Measurements from ENCODE around the gene PARP11.

Gene PARP11

GRCh38 chr12:3913278-3913677 is 40.1 kb upstream of the PARP11 start:
- TF ChIP-seq, protein P1, sequence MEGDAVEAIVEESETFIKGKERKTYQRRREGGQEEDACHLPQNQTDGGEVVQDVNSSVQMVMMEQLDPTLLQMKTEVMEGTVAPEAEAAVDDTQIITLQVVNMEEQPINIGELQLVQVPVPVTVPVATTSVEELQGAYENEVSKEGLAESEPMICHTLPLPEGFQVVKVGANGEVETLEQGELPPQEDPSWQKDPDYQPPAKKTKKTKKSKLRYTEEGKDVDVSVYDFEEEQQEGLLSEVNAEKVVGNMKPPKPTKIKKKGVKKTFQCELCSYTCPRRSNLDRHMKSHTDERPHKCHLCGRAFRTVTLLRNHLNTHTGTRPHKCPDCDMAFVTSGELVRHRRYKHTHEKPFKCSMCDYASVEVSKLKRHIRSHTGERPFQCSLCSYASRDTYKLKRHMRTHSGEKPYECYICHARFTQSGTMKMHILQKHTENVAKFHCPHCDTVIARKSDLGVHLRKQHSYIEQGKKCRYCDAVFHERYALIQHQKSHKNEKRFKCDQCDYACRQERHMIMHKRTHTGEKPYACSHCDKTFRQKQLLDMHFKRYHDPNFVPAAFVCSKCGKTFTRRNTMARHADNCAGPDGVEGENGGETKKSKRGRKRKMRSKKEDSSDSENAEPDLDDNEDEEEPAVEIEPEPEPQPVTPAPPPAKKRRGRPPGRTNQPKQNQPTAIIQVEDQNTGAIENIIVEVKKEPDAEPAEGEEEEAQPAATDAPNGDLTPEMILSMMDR (IDR thresholded peaks at IDR 0.05; ENCODE audit: low read depth, low read length, missing control alignments) = no peak

DNA sequence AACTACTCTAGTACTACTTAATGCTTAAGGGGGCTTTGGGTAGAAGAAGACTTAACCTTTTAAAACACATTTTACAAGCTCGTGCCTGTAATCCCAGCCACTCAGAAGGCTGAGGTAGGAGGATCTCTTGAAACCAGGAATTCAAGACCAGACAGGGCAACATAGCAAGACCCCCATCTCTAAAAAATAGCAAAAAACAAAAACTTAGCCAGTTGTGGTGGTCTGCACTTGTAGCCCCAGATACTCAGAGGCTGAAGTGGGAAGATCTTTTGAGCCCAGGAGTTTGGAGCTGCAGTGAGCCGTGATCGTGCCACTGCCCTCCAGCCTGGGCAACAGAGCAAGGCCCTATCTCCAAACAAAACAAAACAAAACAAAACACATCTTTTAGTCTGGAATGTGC is 39.7 kb upstream of the PARP11 start:
- TF ChIP-seq, protein P1 (IDR thresholded peaks at IDR 0.05; ENCODE audit: low read depth, low read length, missing control alignments) = no peak
- Histone ChIP-seq H3K27me3 (replicated peaks) (no peaks in the 10 kb centered on the region), H3K36me3 (replicated peaks) (no peaks in the 10 kb centered on the region), H3K4me3 (ENCODE audit: low read depth, low read length) (no peak overlapping the region), H3K27ac (no peak overlapping the region)
- no peak for DNase-seq
- in situ Hi-C loops (cut with HindIII; ENCODE audit: low pct_ligation_motif_present, low sequenced_read_pairs) = no loop called here

More at GRCh38 chr12:3913278-3913677, 40.1 kb upstream of the PARP11 start:
- H3K4me3 ChIP-seq (ENCODE audit: low read depth, low read length) = no peak overlapping the region
- no peak for DNase-seq
- no peaks in the 10 kb centered on the region for H3K36me3 ChIP-seq (replicated peaks)
- H3K27me3 ChIP-seq (replicated peaks) = no peaks in the 10 kb centered on the region
- in situ Hi-C loops (cut with HindIII; ENCODE audit: low pct_ligation_motif_present, low sequenced_read_pairs) = no loop called here
- no peak overlapping the region for H3K27ac ChIP-seq

DNA sequence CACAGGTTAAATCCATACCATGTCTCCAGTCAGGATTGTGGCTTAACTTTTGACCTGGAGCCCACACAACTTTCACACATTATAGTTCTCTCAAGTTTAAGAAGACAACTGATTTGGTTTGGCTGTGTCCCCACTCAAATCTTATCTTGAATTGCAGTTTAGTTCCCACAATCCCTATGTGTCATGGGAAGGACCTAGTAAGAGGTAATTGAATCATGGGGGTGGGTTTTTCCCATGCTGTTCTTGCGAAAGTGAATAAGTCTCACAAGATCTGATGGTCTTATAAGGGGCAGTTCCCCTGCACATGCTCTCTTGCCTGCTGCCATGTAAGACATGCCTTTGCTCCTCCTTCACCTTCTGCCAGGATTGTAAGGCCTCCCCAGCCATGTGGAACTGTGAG is 38.2 kb upstream of the PARP11 start:
- in situ Hi-C loops (cut with HindIII; ENCODE audit: low pct_ligation_motif_present, low sequenced_read_pairs) = no loop called here
- DNase-seq = no peak

DNA sequence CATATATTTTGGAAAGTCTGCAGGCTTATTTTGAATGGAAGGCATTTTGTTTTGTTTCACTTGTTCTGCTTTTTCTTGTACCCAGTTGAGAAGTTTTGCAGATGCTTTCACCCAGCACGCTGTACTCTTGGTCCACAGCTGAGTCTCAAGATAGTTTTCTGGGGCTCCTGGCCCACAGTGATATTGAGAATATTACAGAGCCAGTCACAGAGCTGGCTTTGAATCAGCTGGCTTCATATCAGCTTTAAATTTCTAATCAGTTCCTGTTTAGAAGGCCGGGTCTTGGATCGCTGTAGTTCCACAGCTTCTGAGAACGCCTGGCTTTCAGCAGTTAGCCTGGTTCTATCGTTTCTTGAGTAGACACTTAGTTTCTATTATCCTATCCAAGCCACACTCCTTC is 32.5 kb upstream of the PARP11 start:
- H3K4me3 ChIP-seq (ENCODE audit: low read depth, low read length) = no peak overlapping the region
- no peak overlapping the region for H3K27ac ChIP-seq
- no peaks in the 10 kb centered on the region for H3K27me3 ChIP-seq (replicated peaks)
- TF ChIP-seq, protein P1 (IDR thresholded peaks at IDR 0.05; ENCODE audit: low read depth, low read length, missing control alignments) = no peak
- no peak for DNase-seq
- in situ Hi-C loops (cut with HindIII; ENCODE audit: low pct_ligation_motif_present, low sequenced_read_pairs) = no loop called here
- H3K36me3 ChIP-seq (replicated peaks) = no peaks in the 10 kb centered on the region

More for the DNA sequence above, 38.2 kb upstream of the PARP11 start:
- TF ChIP-seq, protein P1 (IDR thresholded peaks at IDR 0.05; ENCODE audit: low read depth, low read length, missing control alignments) = no peak
- Histone ChIP-seq H3K36me3 (replicated peaks) (no peaks in the 10 kb centered on the region), H3K27ac (no peak overlapping the region), H3K27me3 (replicated peaks) (no peaks in the 10 kb centered on the region), H3K4me3 (ENCODE audit: low read depth, low read length) (no peak overlapping the region)

- TF ChIP-seq, protein P1 (IDR thresholded peaks at IDR 0.05; ENCODE audit: low read depth, low read length, missing control alignments) = no peak
- no peak overlapping the region for H3K27ac ChIP-seq
- H3K36me3 ChIP-seq (replicated peaks) = no peaks in the 10 kb centered on the region
- no peaks in the 10 kb centered on the region for H3K27me3 ChIP-seq (replicated peaks)
- no peak for DNase-seq
- in situ Hi-C loops (cut with HindIII; ENCODE audit: low pct_ligation_motif_present, low sequenced_read_pairs) = no loop called here
- H3K4me3 ChIP-seq (ENCODE audit: low read depth, low read length) = no peak overlapping the region
Measured at GRCh38 chr12:3904999-3905398, 31.8 kb upstream of the PARP11 start.

DNA sequence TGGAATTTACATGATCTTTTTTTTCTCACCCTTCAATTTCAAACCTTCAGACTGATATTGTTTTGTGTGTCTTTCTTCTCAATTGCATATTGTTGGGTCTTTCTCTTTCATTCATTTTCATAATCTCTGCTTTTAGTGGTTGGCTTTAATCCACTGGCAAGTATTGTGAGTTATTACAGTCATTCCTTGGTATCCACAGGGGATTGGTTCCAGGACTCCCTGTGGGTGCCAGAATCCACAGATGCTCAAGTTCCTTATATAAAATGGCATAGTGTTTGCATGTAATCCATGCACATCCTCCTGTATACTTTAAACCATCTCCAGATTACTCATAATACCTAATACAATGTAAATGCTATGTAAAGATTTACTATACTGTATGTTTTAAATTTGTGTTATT is 29.7 kb upstream of the PARP11 start:
- TF ChIP-seq, protein P1 (IDR thresholded peaks at IDR 0.05; ENCODE audit: low read depth, low read length, missing control alignments) = no peak
- DNase-seq = no peak
- in situ Hi-C loops (cut with HindIII; ENCODE audit: low pct_ligation_motif_present, low sequenced_read_pairs) = no loop called here
- no peaks in the 10 kb centered on the region for H3K36me3 ChIP-seq (replicated peaks)
- H3K27ac ChIP-seq = no peak overlapping the region
- H3K27me3 ChIP-seq (replicated peaks) = no peaks in the 10 kb centered on the region
- H3K4me3 ChIP-seq (ENCODE audit: low read depth, low read length) = no peak overlapping the region

All from brain microvascular endothelial cell (primary cell).